HG02763 (cell line): ENCODE measurements around the gene RAB6B.

Source experiments
- ATAC-seq: cut with Tn5 transposase; IDR thresholded peaks from one replicate; pipeline ENCODE4 v1.9.1; 2021; ENCODE audit warnings: mild to moderate bottlenecking, moderate library complexity; ENCODE audit not compliant: unreplicated experiment

Gene RAB6B

DNA sequence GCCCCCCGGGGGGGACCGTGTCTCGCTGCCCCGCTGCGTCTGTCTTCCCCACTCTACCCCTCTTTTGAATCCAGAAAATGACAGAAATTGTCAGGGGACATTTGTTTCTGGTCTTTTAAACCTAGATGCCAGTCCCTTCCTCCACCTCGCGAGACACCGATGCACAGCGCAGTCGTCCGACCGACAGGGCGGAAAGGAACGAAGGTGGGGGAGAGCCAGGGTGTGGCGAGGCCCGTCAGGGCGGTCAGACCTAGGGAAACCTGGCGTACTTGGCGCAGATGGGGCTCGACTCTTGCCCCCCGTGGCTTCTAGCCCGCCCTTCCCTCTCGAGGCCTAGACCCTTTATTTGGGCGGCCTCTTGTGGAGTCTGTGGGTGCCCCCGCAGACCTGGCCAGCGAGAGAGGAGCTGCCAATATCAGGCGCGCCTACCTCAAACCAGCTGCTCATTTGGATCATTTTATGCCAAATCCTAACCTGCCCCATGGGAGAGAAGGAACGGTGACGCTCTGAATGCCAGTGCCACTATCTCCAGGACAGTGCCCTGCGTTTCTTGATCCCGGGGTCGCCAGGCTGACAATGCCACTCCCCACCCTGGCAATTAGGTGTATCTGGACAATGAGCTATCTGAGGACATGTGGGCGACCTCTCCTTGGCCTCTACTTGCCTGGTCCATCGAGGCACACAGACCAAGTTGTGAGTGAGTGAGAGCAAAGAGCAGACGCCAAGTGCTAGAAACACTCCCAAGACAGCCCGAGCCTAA lies 500 bp upstream of the RAB6B start:
- ATAC-seq, result no peak

DNA sequence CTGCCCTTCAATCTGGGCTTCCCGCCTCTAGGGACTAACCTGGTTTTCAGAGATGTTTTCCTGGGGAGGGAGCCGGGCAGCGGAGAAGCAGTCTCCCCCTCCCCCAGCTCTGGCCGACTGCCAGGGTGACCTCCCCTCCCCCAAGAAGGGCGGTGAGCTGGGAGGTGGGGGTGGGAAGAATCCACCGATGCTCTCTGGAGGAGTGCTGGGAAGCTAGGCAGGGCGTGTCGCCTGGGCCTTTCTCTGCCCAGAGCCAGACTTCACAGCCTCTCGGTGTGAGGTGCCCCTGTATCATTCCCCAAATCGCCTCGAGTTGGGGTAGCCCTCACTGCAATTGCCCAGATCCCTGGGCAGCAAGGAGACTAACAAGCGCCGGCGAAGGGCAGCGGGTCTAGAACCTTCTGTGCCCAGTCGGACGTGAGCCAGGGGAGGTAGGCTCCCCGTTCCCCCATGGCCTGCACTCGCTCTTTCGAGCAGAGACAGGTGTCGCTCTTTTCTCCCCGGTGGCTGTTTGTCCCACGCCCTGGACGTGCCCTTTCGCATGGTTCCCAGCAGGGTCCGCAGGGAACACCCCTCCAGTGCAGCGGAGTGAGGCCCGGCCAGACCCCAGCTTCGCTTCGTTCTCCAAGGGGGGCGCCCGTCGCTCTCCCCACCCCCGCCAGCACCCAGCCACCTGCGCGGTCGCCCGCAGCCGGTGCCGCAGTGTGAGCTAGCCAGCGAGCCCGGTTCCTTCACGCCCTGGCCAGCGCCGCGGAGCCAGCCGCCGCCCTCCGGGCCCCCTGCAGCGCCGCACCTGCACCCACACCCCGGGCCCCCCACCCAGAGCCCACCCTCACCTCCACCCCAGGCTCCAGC lies 1.1 kb downstream of the RAB6B start:
- no peak for ATAC-seq

DNA sequence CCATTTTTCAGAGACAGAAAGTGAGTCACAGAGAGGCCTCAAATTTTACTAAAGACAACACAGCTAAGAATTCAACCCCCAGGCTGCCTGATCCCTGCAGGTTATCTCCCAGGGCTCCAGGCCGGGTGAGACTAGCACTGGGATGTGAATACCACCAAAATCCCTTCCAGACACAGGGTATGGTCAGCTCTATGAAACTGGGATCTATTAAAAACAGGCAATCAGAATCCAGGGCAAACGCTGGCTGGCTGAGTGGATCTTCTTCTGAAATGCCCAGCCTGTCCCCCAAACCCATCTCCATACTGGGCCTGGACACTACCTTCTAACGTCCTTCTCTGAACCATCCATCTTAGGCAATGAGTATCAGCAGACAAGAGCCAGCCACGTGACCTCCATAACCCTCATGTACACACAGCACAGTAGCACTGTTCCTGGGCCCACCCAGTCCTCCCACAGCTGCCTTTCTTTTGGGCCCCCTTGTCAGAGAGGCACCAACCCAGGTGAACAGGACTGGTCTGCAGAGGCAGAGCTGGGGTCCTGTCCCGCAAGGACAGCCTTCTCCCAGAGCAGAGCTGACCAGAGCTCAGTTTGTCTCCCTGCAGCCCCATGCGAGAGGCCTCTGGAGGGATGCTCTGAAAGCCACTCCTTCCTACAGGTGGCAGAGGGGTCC lies 1.9 kb downstream of the RAB6B start:
- ATAC-seq, result no peak

DNA sequence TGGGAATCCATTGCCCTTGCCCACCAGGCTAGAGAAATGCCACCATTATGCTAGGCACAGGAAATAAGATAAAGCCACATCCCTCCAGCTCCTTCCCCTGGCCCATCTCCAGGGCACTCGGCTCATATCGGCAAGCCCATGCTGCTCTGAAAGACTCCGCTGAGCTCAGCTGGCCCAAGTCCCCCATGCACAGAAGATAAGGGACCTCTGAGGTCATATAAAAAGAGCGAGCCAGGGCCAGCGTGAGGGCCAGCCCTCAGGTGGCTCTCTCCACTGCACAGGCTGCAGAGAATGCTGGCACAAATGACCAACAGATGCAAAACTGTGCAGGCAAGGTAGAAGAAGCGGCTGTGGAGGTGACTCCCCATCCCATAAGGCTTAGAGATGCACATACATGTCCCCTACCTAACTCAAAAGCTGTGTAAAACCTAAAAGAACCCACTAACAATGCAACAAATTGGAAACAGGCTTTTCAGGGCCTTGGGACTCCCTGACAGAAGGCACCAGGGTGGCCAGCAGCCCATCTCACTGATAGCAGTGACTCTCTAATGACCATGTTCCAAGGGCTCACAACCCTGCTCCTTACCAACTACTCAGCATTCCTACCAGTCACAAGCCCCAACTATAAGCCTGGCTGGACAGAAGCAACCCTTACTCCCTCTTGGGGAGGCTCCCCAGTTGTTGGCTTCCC lies 3.0 kb downstream of the RAB6B start:
- no peak for ATAC-seq

DNA sequence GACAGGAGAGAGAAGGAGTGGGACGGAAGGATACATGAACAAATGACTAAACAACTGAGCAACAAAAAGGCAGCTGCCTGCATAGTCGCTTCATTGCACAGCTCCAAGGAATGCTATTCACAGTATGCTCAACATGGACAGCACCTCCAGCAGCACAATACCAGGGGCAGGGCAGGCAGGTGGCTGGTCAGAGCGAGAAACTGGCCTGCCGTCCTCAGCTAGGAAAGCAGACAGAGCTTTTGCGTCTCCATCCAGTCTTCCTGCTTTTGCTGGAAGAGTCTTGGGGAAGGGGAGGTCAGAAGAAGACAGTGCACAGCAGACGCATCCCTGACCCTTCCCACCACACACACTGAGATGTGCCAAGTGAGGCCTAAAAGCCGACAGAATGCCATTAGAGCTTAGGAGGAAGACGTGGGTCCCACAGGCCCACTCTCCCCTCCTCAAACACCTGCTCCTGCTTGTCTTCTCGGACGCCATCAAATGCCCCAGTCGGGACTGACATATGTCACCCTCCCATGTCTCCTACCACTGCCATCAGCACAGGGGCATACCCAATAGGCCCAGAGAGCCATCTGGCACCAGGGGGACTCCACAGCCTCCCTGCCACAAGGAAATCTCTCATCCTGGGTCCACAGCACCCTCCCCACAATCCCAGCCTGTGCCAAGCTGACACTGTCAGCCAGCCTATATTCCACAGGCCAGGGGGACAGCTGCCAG lies 3.9 kb downstream of the RAB6B start:
- ATAC-seq, result no peak

DNA sequence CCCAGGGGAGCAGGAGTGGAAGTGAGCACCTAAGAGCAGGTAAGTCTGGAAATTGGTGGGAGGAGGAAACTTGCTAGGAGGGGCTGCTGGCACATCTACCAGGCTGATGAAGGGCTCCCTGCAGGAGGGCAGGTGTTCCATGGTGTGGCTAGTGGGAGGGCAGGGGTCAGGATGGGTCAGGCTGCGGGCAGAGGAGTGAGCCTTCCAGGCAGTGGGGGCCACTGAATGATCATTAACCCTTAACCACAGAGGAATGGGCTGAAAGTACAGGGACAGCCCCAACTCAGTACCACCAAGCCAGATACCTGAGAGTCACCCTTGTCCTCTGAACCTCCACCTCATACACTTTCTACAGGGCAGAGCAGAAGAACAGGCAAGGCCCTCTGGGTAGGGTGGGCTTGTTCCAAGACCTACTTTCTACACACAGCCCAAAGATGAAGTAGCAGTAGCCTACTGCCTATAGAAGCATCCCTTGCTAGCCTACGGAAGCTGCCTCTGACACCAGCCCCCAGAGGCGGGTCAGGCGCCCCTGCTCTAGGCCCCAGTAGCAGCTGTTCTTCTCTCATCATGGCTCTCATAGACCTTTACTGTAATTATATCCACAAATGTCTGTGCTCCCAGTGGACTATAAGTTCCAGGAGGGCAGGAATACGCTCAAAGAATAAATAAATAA lies 4.6 kb downstream of the RAB6B start:
- ATAC-seq, result no peak

DNA sequence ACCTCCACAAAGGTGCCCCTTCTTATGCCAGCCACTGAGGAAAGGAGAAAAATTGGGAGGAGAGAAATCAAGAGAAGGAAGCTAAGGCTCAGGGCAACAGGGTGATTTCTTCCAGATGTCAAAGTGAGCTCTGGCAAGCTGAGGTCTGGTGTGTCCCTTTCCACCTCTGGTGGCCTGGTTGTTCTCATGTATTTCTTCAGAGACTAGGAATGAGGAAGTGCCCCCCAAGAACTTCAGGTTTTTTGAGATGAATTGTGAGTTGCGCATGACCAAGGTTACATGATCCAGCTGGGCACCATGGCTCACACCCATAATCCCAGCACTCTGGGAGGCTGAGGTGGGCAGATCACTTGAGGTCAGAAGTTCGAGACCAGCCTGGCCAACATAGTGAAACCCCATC lies 5.6 kb downstream of the RAB6B start:
- no peak for ATAC-seq

DNA sequence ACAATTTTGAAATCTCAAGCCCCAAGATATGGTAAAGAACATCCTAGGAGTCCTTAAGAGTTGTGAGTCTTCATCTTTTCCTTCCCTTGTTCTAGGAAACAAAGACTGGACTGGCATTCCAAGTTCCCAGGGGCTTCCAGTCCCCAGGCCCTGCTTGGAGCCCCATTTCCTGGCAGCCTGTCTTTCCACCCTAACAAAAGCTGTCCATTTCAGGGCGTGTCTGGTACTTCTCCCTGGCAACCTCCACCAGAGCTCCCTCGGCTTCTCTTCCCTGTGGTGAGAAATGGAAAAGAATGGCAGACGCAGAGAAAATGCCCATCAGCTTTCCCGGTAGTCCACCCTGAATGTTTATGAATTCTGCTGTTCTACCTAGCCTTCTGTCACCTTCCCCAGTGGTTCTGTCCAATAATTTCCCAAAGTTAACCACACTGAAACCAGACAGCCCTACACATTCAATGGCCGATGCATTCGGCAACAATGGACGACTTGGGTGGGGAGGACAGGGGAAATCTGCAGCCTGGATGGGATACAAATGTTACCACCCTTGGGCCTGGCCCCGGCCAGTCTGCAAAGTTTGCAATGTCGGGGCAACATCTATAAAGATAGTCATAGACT lies 6.8 kb downstream of the RAB6B start:
- no peak for ATAC-seq

DNA sequence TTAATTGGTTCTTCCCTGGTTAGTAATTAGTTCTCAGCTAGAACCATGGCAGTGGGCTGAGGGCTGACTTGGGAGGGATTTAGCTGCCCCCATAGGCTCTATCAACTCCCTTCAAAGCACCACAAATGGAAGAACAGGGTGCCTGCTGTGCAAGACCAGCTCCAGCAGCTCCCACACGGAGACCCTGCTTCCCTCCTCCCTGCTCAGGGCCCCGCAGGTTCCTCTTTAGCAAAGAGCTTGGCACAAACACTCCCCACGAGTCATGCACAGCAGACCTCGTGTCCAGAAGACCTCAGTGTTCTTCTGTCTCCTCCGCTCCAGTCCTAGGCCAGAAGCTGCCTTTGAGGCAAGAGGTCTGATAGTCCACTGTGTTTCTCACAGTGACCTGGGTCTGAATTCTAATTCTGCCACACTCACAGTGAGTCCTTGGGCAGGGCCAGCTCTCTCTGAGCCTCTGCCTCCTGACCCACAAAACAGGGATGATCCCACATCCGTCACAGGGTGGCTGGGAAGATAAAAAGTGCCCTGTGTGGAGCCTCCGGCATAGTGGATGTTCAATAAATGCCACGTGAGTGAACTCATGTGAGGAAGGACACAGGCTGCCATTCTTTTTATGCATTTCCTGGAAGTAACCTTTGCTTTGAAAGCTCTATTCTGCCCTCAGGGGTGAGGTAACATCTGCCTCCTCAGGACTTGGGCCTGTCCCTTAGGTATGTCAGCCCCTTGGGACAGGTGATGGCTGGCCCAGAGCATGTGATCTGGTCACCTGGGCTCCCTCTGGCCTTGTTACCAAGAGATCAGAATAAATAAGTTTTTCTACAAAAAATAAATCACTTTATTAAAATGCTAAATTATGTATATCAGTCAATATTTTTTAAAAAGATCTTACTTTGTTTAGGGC lies 7.6 kb downstream of the RAB6B start:
- ATAC-seq, result no peak

DNA sequence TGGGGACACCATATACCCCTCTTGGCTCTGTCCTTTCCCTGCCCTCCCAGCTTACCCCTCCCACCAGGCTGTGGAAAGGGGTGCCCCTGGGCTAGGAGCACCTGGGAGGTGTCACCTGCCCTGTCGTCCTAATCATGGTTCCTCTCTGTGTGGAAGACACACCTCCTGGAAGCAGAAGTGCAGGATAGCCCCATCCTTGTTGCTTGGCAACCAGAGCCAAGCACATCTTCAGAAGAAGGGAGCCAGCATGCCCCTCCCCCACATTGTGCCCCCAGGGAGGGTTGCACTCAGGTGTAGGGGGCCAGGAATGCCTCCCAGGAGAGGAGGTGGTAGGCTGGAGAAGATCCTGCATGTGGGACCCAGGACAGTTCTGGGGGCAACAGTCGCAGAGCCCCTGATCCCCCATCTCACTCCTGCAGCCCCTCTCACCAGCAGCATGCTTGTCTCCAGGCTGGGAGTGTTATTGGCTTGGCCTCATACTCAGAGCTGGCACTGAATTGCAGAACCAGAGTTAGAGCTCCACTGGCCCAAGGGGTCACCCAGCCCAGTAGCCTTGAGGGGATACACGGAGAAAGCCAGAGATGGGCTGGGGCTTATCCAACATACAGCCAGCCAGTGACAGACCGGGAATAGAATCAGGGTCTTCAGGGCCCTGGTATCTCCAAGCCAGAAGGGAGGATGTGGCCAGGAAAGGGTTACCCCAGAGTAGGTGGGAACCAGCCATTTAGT lies 8.4 kb downstream of the RAB6B start:
- ATAC-seq, result no peak

DNA sequence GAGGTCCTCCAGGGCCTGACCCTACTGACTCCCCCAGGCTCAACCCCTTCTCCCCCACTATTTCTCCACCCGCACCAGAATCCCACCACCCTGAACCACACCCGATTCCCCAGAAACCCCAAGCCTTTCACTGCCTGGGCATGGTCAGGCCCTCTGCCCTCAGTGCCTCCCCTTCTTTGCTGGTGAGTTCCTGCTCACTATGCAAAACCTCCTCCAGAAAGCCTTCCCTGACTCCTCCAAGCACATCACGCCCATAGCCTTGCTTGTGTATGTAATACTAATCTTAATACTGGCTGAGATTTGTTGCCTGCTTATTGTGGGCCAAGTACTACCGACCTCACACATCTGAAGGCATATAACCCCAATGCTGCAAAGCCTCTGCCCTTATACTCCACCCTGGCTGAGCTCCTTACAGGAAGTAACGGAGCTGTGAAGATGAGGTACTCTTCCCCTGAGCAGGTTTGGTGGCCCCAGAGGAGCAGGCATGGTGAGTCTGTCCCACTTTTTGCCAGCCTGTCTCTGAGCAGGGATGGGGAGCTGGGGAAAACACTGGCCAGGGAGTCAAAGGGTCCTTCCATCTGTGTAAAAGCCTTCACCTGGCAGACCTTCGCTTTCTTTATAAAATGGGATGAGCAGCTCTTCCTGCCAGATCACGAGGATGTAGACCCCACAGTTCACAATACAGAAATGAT lies 9.5 kb downstream of the RAB6B start:
- no peak for ATAC-seq

DNA sequence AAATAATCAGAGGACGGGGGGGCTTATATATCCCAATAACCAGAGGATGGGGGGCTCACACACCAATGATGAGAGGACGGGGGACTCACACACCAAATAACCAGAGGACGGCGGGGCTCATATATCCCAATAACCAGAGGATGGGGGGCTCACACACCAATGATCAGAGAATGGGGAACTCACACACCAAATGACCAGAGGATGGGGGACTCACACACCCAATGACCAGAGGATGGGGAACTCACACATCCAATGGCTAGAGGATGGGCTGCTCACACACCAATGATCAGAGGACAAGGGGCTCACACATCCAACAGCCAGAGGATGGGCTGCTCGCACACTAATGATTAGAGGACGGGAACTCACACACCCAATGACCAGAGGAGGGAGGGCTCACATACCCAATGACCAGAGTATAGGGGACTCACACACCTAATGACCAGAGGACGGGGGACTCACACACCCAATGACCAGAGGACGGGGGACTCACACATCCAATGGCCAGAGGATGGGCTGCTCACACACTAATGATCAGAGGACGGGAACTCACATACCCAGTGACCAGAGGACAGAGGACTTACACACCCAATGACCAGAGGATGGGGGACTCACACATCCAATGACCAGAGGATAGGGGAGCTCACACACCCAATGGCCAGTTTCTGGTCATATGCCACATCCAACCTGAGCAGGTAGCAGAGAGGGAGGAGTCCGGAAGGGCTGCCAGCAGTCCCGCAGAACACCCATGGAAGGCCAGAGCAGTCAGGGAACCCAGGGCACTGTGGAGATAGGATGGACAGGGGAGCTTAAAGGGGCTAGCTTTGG lies 10.6 kb downstream of the RAB6B start:
- no peak for ATAC-seq

DNA sequence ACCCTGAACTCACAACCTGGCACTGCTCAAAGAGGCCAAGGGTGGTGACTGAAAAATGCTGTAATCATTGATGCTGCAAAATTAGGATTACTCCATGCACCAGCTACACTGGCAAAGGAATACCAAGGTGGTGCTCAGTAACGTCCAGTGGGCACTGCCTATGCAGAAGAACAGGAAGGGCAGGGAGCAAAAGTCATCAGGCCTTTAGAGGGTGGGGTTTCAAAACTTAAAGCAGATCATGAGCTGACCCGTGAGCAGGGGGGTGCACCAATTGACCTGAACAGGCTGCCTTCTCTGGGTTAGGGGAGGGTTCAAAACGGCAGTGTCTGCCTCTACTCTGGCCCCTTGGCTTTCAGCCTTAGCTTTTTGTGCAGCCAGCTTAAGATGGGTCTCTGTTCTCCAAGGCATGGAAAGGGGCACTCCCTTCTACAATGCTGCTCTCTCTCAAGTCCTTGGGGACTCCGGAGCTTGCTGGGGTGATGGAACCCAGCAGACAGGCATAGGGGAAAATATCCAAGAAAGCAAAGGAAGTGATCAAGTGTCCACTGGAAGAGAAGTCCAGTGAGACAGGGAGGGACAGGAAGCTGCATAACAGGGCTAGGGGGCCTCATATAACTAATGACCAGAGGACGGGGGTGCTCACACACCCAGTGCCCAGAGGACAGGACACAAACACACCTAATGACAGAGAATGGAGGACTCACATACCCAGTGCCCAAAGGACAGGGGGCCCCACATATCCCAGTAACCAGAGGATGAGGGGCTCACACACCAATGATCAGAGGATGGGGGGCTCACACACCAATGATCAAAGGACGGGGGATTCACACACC lies 11.4 kb downstream of the RAB6B start:
- ATAC-seq, result no peak

DNA sequence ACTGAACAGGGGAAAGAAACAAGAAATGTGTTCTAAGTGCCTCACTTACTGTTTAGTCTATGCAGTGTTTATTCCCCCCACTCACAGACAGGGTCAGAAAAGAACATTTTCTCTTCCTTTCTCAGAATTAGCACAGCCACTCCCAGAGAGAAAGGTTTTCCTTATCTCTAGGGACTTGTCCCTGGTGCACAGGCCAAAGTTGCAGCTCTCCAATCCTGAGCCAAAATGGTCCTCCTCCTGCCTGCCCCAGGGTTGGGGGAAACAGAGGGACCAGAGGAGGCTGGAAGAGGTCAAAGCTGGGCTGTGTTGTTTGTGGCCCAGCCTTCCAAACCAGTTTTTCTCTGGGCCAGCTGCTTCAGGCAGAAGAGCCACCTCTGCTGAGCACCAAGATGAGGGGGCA lies 12.0 kb downstream of the RAB6B start:
- no peak for ATAC-seq

DNA sequence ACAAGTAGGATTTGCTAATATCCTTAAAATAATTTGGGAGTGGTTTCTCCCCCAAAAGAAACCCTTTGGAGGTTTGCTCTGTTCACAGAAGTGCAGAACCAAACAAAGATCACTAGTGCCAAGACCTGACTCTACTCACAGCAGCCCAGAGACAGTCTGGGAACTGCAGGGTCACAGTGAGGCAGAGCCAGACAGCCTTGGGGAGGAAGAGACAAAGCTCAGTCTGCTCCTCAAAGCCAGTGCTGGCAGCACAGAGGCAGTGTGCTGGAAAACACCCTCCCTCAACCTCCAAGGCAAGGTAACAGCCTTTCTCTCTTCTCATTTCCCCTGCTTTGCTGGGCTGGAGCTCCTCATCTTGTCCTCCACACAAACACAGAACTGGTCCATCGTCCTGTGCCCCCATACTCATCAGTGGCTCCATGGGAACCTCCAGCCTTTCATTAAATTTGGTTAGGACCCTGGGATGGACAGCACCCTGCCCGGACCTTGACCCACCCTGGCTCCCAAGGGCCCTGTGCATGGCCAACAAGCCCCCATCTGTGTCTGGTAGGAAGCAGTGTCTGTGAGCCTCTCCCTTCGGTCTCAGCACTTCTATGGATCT lies 12.6 kb downstream of the RAB6B start:
- no peak for ATAC-seq
